GM12878 (cell line): ENCODE results near the gene CUL1.

Experiments used
- CHD4 ChIP-seq: fragments of 200-600 bp; sonication (generic); IDR thresholded peaks from 2 replicates; pipeline ENCODE4 v1.6.1; 2016; ENCODE audit warnings: mild to moderate bottlenecking
- MXI1 ChIP-seq: fragments of 150-350 bp; IDR thresholded peaks from 2 replicates; pipeline ENCODE4 v1.6.1; 2011; ENCODE audit warnings: low read depth, mild to moderate bottlenecking, inconsistent platforms, low read length, improper control_type of control experiment

GRCh38 chr7:148676291-148676690 lies 22.4 kb upstream of the CUL1 start:
- TF ChIP-seq CHD4 (no peak), MXI1 (no peak)
